NT2/D1 (cell line): Measurements from ENCODE around the gene CTSF.

ENCODE experiments used
- YY1 ChIP-seq: IDR thresholded peaks from 2 replicates; pipeline ENCODE4 v1.6.1; 2011; ENCODE audit not compliant: insufficient read length, insufficient read depth
- ZNF274 ChIP-seq: IDR thresholded peaks from 2 replicates; pipeline ENCODE4 v1.6.1; 2011; ENCODE audit warnings: mild to moderate bottlenecking, low read depth, low read length

DNA sequence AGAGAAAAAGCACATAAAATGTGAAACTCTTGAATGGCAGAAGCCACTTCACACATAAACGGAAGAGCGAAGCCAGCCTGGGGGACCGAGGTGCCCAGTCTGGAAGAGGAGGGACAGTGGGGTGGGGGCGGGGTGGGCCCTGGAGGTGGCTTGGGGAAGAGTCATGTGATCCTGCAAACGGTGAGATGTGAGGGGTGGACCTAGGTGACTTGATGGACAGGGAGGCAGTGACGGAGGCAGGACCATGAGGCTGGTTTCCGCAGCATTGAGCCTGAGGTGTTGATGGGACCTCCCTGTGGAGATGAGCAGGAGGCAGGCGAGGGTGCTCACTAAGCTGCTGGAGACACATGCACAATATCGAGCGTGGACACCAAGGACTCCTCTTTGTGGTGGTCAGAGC lies 39.3 kb downstream of the CTSF start:
- TF ChIP-seq ZNF274 = no peak
- no peak for TF ChIP-seq YY1
